CD4-positive, alpha-beta T cell treated with Interleukin-15 for 4 hours (primary cell): ENCODE results near the gene LCN9.
"Not testable (repeated sequence)": the region's sequence is repeated elsewhere in the genome, so short reads cannot be mapped to it uniquely, and the experiment has no call there.

ENCODE experiments used
- DNase-seq: peaks from one replicate; pipeline ENCODE4 v3.0.0-alpha.2; 2020; ENCODE audit warnings: low spot score

The LCN9 gene

DNA sequence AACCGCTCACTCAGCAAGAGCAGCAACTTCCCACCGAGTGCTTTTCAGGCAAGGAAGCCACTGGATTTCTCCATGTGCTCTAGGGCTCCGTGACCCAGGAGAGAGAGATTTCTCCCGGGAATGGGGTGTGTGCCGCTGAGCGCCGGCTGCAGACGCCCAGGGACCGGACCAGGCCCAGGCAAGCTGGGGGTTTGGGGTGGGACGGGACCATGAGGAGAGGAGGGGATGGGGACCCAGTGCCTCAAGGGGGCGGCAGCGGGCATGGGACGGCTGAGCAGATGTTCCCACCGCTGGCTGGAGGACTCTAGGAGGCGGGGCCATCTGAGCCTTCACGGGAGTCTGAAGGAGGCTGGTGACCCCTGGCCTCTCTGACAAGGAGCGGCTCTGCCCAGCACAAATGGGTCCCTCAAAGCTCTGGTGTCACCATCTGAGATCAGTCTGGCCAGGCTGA, 8.5 kb downstream of the LCN9 start:
- DNase-seq, result no peak

DNA sequence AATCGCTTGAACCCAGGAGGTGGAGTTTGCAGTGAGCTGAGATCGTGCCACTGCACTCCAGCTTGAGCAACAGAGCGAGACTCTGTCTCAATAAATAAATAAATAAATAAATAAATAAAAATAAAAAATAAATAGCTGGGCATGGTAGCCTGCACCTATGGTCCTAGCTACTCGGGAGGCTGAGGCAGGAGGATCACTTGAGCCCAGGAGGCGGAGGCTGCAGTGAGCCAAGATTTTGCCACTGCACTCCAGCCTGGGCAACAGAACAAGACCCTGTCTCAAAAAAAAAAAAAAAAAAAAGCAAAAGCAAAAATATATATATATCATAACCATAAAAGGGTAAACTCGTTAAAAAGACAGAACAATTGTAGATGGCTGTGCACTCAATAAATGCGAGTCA, 9.7 kb downstream of the LCN9 start:
- not testable (repeated sequence) for DNase-seq

DNA sequence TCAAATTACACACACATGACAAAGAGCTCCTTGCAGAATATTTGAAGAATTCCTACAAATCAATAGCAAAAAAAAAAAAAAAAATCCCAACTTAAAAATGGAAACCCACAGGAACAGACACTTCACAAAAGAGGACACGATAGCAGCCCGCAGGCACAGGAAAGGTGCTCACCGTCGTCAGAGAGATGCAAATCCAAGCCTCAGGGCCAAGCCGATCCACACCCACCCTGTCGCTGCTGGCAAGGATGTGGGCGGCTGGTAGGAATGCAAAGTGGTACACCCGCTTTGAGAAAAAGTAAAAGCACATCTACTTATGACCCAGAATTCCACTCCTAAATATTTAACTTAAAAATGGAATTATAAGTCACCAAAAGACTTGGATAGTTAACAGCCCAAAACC, 10.8 kb downstream of the LCN9 start:
- DNase-seq, result no peak

DNA sequence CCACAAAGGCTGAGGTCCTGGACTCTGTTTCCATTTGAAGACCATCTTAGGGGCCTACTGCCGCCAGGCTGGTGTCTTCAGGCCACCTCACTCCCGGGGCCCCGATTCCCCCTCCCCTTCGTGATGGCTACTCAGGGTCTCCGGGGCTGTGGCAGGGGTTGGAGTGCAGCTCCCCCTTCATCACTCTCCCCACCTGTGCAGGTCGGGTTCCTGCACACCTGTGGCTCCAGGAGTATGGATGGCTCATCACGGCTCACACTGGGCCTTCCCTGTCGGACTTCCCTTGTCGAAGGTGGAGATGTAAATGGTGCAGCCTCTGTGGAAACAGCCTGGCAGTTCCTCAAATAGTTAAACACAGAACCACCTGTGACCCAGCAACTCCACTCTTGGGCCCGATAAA, 11.9 kb downstream of the LCN9 start:
- no peak for DNase-seq

GRCh38 chr9:135676891-135677290, 13.8 kb downstream of the LCN9 start:
- DNase-seq, result no peak

DNA sequence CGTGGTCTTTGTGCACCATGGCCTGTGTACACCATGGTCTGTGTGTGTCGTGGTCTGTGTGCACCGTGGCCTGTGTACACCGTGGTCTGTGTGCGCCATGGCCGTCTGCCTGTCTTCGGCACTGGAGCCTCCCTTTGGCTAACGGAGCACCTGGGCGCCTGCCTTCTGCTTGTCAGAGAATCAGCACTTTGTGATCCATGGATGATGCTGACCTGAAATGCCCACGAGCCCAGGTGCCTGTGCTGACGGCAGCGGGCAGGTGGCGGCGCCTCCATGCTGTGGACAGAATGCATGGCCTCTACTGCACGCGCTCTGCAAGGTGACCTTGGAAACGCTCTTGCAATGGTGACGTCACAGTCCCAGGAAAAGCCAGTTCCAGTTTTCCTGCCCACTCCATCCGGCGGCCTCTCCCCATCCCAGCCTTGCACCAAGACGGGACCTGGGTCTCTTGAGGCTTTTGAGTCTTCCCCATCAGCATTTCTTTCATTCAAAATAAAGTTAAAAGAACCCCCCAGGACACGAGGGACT, 14.6 kb downstream of the LCN9 start:
- DNase-seq, result no peak

DNA sequence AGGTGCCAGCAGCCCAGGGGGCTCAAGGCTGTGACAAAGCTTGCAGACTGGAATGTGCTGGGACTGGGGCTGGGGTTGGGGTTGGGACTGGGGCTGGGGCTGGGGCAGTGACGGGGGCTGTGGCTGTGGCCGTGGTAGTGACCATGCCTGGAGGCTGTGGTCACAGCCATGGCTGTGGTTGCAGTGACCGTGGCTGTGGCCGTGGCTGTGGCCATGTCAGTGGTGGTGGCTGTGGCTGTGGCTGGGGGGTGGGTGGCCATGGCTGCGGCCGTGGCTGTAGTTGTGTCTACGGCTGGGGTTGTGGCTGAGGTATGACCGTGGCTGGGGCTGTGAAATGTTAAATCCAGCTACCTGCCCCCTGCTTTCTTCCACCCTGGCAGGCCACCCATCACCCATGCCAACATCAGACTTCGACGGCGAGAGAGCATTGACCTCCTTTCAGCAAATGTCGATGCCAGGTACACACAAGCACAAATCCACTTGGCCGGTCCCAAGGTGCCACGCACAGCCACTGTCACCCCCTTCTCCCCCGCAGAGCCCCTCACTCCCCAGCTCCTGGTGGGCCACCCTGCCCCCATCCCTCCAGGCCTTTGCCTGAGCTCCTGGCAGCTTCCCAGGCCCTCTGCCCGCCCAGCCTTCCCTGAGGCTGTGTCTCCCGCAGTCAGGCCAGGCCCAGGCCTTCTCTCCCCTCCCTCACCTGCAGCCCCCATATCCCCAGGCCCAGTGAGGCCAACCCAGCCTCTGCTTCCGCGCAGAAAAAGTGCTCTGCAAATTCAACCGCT, 15.3 kb downstream of the LCN9 start:
- no peak for DNase-seq

- no peak for DNase-seq
Measured at GRCh38 chr9:135680056-135680455, 16.9 kb downstream of the LCN9 start.

DNA sequence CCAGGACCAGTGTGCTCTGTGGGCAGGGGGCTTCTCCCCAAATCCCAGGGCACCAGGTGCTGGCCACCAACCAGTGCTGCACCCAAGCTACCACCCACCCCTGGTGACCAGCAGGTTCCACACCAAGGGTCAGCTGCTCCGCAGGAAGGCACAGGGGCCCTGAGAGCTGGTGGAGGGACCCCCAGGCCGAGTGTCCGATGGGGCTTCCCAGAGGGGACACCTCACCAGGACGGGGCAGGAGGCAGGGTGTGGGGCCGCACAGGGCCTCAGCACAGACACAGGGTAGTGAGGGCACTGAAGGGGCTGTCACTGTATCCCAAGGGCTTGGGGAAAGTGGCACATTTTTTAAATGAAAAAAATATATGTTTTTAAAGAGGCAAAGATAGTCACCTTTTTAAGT, 18.1 kb downstream of the LCN9 start:
- DNase-seq, result no peak

DNA sequence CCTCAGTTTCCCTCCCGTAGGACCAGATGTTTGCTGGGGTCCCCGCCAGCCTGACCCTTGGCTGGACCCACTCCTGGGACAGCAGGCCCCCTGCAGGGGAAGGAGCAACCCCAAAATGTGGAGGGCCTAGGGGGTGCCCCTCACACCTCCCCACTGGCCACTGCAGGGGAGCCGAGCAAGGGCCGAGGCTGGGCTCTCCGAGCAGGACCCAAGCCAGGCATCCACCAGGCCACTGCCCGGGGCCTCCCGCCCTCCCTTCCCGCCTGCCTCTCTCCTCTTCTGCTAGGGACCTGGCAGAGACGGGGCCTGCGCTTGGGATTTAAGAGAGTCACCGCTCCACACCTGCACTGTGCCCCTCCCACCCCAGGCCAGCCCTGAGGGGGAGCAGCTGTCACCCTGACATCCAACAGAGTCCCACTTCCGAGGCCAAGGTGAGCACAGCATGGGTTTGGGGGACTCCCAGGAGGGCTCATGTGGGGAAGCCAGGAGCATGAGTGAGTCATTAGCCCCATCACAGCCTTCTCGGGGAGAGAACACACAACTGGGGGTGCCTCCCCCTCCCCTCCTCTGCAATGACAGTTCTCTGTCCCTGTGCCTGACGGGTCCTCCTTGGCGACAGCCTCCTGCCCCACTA, 20.4 kb downstream of the LCN9 start:
- no peak for DNase-seq

DNA sequence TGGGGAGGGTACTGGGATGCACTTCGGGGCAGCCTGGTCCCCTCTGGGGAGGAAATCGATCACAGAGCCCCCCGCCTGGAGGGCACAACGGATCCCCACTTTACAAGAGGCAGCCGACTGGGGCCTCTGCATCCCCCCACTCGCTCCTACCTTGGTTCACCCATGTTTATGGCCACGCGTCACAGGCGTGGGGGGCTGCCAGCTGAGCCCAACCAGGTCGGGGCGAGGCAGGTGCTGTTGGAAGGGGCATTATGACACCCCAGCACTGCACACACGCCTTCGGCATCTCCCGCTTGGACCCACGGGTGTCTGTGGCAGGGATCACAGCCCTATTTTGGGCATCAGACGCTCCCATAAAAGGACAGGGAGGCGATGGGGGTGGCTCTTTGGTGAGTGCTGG, 21.6 kb downstream of the LCN9 start:
- DNase-seq, result no peak

- no peak for DNase-seq
Measured at GRCh38 chr9:135687216-135687615, 24.1 kb downstream of the LCN9 start.

DNA sequence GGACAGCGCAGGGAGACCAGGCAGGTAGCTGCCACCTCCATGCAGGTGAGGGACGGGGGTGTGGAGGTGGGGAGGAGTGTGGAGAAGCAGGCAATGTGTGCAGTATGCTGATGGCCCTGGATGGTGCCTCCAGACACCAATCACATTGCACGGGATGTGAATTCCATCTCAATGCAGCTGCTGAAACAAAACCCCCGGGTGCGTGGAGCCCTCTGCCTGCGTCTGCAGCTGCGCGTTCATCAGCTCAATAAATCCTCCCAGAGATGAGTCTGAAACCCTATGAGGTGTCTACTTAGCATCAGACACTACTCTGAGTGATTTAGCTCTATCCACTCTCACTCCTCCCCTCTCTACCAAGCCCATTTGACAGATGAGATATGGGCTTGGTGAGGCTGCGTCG, 25.9 kb downstream of the LCN9 start:
- no peak for DNase-seq

- DNase-seq, result no peak
Measured at GRCh38 chr9:135690836-135691570, 27.9 kb downstream of the LCN9 start.

DNA sequence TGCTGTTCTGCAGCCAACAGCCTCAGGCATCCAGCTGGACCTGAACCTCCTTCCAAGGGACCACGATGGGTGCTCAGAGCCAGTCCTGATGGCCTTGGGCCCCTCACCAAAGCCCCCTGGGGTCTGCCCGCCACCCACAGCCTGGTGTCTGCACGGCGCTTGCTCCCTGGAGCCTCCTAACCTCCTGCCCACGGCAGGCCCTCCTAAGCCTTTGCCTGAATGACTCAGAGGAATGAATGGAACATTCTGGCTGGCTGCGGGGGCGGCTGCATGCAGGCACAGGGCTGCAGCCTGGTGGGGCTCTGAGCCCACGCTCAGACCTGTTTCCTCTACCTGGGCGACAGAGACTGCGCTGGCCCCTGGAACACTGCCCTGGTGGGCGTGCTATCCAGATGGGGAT, 29.3 kb downstream of the LCN9 start:
- DNase-seq, result no peak

GRCh38 chr9:135693265-135693664, 30.2 kb downstream of the LCN9 start:
- no peak for DNase-seq

- no peak for DNase-seq
Measured at GRCh38 chr9:135693771-135694170, 30.7 kb downstream of the LCN9 start.

DNA sequence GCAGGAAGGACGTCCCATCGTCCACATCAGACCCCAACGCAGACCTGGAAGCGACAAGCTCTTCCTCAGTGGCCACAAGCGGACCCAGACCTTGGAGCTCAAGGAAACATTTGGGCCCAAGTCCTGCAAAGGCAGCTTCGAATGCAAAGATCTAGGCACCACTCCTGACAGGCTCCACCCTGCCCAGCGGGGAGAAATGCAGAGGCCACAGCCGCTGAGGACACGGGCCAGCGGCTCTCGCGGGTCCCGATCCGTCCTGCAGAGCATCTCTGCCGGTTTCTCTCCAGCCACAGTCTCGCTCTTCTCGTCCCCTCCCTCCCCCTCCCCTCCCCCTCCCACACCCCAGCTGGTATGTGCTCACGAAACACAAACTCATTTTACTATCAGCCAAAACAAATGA, 31.3 kb downstream of the LCN9 start:
- DNase-seq, result no peak

GRCh38 chr9:135695036-135695435, 31.9 kb downstream of the LCN9 start:
- no peak for DNase-seq

DNA sequence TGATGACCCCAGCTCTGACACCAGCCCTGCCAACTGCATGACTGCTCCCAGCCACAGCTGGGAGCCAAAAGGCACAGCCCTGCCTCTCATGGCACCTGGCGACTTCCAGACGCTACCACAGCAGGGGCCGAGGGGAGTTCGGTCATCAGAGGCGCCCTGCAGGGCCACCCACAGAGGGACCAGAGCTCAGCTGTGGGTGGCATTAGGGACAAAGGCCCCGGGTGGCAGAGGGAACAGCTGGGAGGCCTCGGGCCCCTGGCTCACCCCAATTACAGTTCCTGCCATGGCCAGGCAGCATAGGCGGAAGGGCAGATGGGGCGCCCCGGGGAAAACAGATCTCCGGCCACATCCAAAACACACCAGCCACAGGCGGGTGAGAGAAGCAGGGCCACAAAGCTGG, 32.5 kb downstream of the LCN9 start:
- DNase-seq, result no peak

- no peak for DNase-seq
Measured at GRCh38 chr9:135696446-135696845, 33.3 kb downstream of the LCN9 start.

GRCh38 chr9:135697226-135697625, 34.1 kb downstream of the LCN9 start:
- DNase-seq, result no peak

DNA sequence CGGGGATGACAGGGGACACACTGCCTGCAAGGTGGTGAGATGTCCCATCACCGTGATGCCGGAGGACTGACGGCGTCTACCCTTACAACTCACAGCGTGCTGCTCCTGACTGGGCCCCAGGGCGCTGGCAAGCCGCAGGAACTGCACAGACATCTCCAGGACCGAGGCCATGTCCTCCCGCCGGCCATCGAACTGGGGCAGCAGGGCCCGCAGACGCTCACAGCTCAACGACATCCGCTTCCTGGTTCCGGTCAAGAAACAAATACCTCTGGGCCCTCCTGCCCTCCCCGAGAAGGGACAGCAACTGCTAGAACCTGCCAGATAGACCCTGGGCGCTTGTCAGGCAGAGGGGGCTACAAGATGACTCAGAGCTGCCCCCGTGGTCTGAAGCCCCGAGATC, 35.1 kb downstream of the LCN9 start:
- DNase-seq, result no peak
